ENCODE measurements around the gene CYFIP2. TPM values are rescaled to one million over a fixed set of nuclear protein-coding genes. Genes with fewer than 3 reads are reported as not detected.
A peak's percentile ranks its signal among the peaks of the same experiment; 100 is the strongest.

CYFIP2 gene
- total and polyA plus RNA-seq, 10 of the 15 experiments (the other 5 are each of a cell fraction or from before 2014, with no cell fraction given): 43.4 to 173 (median 96.0) TPM

DNA sequence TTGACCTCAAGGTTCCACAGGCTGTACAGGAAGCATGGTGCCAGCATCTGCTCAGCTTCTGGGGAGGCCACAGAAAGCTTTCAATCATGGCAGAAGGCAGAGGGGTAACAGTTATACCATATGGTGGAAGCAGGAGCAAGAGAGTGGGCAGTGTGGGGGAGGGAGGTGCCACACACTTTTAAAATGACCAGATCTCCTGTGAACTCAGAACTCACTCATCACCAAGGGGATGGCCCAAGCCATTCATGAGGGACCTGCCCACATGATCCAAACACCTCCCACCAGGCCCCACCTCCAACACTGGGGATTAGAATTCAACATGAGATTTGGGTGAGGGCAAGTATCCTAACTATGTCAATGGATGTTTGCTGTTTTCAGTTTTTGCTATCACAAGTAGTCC, 16.2 kb downstream of the CYFIP2 start:
- ChIA-PET RAD21 (ENCODE audit: unreplicated experiment) (interaction anchor here (1.2 to 1.3 kb wide), 2 partner anchors 9 to 29 kb away, joined by 4 read pairs; no protein-coding TSS in a partner anchor), POLR2A (no interaction called here)

More for the DNA sequence above, 16.2 kb downstream of the CYFIP2 start:
- Histone ChIP-seq H2AFZ (ENCODE audit: control insufficient read depth, low read depth, low read length) (no peak overlapping the region), H3K4me3 (no peak overlapping the region), H3K9ac (ENCODE audit: control insufficient read depth, insufficient read depth, low read length) (no peak overlapping the region), H3K36me3 (ENCODE audit: control insufficient read depth in 2 of 2, insufficient read depth in 2 of 2, low read length in 1 of 2) (peaks cover 11 to 24% of the 10 kb centered on the region in 2 experiments), H3K79me2 (ENCODE audit: control insufficient read depth, insufficient read depth, low read length) (peaks cover 67% of the 10 kb centered on the region), H3K9me3 (replicated peaks; ENCODE audit: control insufficient read depth, insufficient read depth, low read length) (peaks cover 5% of the 10 kb centered on the region; the same call in 1 of the 3 replicates), H3K4me2 (ENCODE audit: control insufficient read depth, insufficient read depth) (no peak overlapping the region), H3K27ac (ENCODE audit: control insufficient read depth, insufficient read depth) (no peak overlapping the region), H3K4me1 (ENCODE audit: control insufficient read depth, insufficient read depth, low read length) (peaks cover 21% of the 10 kb centered on the region), H4K20me1 (ENCODE audit: control insufficient read depth, insufficient read depth) (peaks cover 7% of the 10 kb centered on the region; the same call in 1 of the 2 replicates), H3K27me3 (replicated peaks in 1 of 2; ENCODE audit: control insufficient read depth in 2 of 2, insufficient read depth in 2 of 2, low read length in 1 of 2) (no peaks in the 10 kb centered on the region)
- intact Hi-C loops (cut with micrococcal nuclease; ENCODE audit: unreplicated experiment) (loop anchor here (10.0 kb wide), 1 partner anchor 1213 kb away; no protein-coding TSS in a partner anchor), in situ Hi-C loops (cut with MboI) (no loop called here)
- TF ChIP-seq CREM (IDR thresholded peaks at IDR 0.05; ENCODE audit: low read depth) (no peak), MAX (IDR thresholded peaks at IDR 0.05; ENCODE audit: low read depth, low read length) (no peak), NR2C2 (IDR thresholded peaks at IDR 0.05; ENCODE audit: borderline replicate concordance, control insufficient read depth, insufficient read length, low read depth) (no peak)
- TF ChIP-seq, protein P1, sequence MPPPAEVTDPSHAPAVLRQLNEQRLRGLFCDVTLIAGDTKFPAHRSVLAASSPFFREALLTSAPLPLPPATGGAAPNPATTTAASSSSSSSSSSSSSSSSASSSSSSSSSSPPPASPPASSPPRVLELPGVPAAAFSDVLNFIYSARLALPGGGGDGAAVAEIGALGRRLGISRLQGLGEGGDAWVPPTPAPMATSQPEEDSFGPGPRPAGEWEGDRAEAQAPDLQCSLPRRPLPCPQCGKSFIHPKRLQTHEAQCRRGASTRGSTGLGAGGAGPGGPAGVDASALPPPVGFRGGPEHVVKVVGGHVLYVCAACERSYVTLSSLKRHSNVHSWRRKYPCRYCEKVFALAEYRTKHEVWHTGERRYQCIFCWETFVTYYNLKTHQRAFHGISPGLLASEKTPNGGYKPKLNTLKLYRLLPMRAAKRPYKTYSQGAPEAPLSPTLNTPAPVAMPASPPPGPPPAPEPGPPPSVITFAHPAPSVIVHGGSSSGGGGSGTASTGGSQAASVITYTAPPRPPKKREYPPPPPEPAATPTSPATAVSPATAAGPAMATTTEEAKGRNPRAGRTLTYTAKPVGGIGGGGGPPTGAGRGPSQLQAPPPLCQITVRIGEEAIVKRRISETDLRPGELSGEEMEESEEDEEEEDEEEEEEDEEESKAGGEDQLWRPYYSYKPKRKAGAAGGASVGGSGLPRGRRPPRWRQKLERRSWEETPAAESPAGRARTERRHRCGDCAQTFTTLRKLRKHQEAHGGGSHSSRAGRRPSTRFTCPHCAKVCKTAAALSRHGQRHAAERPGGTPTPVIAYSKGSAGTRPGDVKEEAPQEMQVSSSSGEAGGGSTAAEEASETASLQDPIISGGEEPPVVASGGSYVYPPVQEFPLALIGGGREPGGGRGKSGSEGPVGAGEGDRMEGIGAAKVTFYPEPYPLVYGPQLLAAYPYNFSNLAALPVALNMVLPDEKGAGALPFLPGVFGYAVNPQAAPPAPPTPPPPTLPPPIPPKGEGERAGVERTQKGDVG (CRISPR knock-in tag; IDR thresholded peaks at IDR 0.05): no peak
- BruUV-seq (replicated peaks): no TSS peak
- ChIA-PET CTCF (interaction anchor here (0.6 to 3.2 kb wide), 3 partner anchors 9 to 131 kb away, joined by 3 to 21 read pairs (median 19); no protein-coding TSS in a partner anchor), SMC1A (ENCODE audit: uncharacterized antibody, unreplicated experiment) (interaction anchor here (0.8 to 2.1 kb wide), 3 partner anchors 29 to 187 kb away, joined by 3 to 6 read pairs (median 3); no protein-coding TSS in a partner anchor)
- DNase-seq (ENCODE audit: low read depth, low spot score) (no peak), FAIRE-seq (no peak), ATAC-seq (peak; percentile 30)
